Upper lobe of left lung (tissue), 6 donors: ENCODE results near the gene EIF5A. TPM values are rescaled to one million over a fixed set of nuclear protein-coding genes. Genes with fewer than 3 reads are reported as not detected.

Experiments used
- ATAC-seq, 2 donors: fragments of 200-7000 bp; cut with Tn5 transposase; one replicate each; pipeline ENCODE4 v1.9.1; 2022; ENCODE audit warnings: mild to moderate bottlenecking in 2 of 2, moderate library complexity in 2 of 2; ENCODE audit not compliant: low FRiP score in 2 of 2
- DNase-seq, 2 donors: peaks; one replicate each; pipeline ENCODE4 v3.0.0-alpha.2; 2019 to 2020
- H3K27ac ChIP-seq, 4 donors: fragments of 200-600 bp; sonication (generic); one replicate each; pipeline ENCODE4 v1.5.1; 2016 to 2019
- H3K27me3 ChIP-seq, 4 donors: fragments of 200-600 bp; sonication (generic); one replicate each; pipeline ENCODE4 v1.5.1; 2017 to 2019
- H3K36me3 ChIP-seq, 4 donors: fragments of 200-600 bp; sonication (generic); one replicate each; pipeline ENCODE4 v1.5.1; 2016 to 2019
- H3K4me1 ChIP-seq, 4 donors: fragments of 200-600 bp; sonication (generic); one replicate each; pipeline ENCODE4 v1.5.1; 2018 to 2019
- H3K4me3 ChIP-seq, 4 donors: fragments of 200-600 bp; sonication (generic); one replicate each; pipeline ENCODE4 v1.5.1; 2017 to 2019; ENCODE audit warnings: mild to moderate bottlenecking in 2 of 4, moderate library complexity in 1 of 4
- H3K9me3 ChIP-seq, 4 donors: fragments of 200-600 bp; sonication (generic); one replicate each; pipeline ENCODE4 v1.5.1; 2018 to 2019
- CTCF ChIP-seq, 6 experiments: fragments of 450-650 bp in 4 of 6; fragments of 200-600 bp in 2 of 6; sonication (generic) in 2 of 6; IDR thresholded peaks; one replicate each; pipeline ENCODE4 v1.5.1; 2016 to 2019; ENCODE audit warnings: antibody characterized with exemption in 6 of 6
- EP300 ChIP-seq, 4 donors: sonication (generic); formaldehyde crosslinking; IDR thresholded peaks; one replicate each; pipeline ENCODE4 v1.5.1; 2017; ENCODE audit warnings: antibody characterized with exemption in 4 of 4, control low read depth in 2 of 4
- POLR2A ChIP-seq, 4 donors: fragments of 450-650 bp; IDR thresholded peaks; one replicate each; pipeline ENCODE4 v1.5.1; 2016 to 2017; ENCODE audit warnings: antibody characterized with exemption in 4 of 4, mild to moderate bottlenecking in 2 of 4
- POLR2AphosphoS5 ChIP-seq, 2 donors: sonication (generic); formaldehyde crosslinking; IDR thresholded peaks; one replicate each; pipeline ENCODE4 v1.5.1; 2017; ENCODE audit warnings: antibody characterized with exemption in 2 of 2
- WGBS, 2 donors: methylation state at CpG; one replicate each; pipeline ENCODE4 v1.1.5; 2017 to 2018; 5-methylcytosine and 5-hydroxymethylcytosine counted together
- total RNA-seq, 6 donors: library from RNA; depleted of rRNA in 4 of 6; stranded (reverse); fragments of >200 nt in 4 of 6; gene quantifications; one replicate each; pipeline versions ENCODE4 v1.1.0 to v1.2.1, GENCODE V29; 2016 to 2021
- donor health status: DM: no; HTN: no; CAD: no; lungs with moderate emphysema.
- donor health status: DM: no; HTN: yes; CAD: no; lungs with severe emphysema.

Gene EIF5A
- total RNA-seq, 6 donors from 2014 or later: 84.9 to 303 (median 207) TPM

DNA sequence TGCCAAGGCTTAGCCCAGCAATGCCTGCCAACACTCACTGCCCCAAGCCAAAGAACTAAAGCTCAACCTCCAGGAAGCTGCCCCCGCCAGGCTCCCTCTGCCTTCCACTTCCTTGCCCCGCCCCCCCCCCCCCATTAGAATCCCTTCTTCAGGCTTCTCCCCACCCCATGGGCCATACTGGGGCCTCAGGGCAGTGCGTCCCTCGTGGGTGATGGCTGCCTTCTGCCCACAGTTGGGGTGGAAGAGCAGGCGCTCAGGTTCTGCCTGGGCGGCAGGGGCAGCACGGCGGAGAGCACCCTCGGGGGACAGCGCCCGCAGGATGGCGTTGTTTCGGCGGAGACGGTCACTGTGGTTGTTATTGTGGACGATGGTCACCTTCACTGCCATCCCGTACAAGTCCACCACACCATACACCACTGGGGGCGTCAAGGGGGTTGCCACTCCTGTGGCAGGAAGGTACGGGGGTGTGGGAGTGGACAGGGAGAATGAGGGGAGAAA, 17.7 kb downstream of the EIF5A start:
- Histone ChIP-seq H3K36me3 (peaks cover 15 to 75% (median 57%) of the 10 kb centered on the region in 4 donors), H3K27ac (no peak overlapping the region), H3K4me3 (no peak overlapping the region), H3K27me3 (no peaks in the 10 kb centered on the region), H3K4me1 (peaks cover 8 to 19% (median 9%) of the 10 kb centered on the region in 4 donors), H3K9me3 (no peaks in the 10 kb centered on the region)
- WGBS, 2 donors: 93 to 94% methylated on average over 15 to 18 of the region's 19 CpGs
- no peak for TF ChIP-seq CTCF (IDR thresholded peaks at IDR 0.05)
- no peak for TF ChIP-seq POLR2A (IDR thresholded peaks at IDR 0.05)
- no peak for TF ChIP-seq POLR2AphosphoS5 (IDR thresholded peaks at IDR 0.05)
- no peak for TF ChIP-seq EP300 (IDR thresholded peaks at IDR 0.05)
- ATAC-seq (no peak), DNase-seq (peak in 1 of 2 donors; percentile 60)

DNA sequence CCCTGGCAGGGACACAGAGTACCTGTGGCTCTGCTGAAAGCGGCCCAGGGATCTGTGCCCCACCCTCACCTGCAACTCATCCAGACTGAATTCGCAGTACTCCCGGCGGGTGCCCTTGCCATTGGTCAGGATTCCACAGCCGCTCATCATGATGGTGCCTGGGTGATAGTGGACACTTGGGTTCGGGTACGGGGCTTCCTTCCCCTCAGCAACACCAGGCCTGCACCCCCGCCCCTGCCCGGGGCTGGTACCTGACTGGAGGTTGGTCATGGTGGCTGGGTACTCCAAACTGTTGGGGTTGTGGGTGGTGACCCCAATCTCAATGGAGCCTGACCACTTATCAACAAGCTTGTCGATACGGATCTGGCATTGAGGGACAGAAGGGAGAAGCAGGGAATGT, 18.8 kb downstream of the EIF5A start:
- no peak overlapping the region for H3K27ac ChIP-seq
- H3K27me3 ChIP-seq: no peaks in the 10 kb centered on the region
- TF ChIP-seq EP300 (IDR thresholded peaks at IDR 0.05) (no peak), POLR2A (IDR thresholded peaks at IDR 0.05) (no peak), POLR2AphosphoS5 (IDR thresholded peaks at IDR 0.05) (no peak), CTCF (IDR thresholded peaks at IDR 0.05) (no peak)

DNA sequence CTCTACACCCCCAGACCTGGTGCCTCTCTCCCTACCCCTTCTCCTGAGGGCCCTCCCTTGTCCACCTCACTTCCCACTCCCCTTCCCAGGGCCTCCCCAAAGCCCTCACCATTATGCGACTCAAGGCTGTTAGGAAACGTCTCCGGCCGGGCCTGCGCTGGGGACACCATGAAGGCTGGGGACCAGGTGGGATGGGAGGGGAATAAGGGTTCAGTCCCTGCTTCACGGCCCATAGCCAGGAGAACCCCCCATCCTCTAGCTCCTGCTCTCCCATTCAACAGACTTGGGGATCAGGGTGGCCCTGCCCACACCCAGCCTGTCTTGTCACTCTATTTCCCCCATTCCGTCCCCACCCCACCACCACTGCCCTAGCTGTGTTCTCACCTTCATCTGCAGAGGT, 19.6 kb downstream of the EIF5A start:
- DNase-seq (peak in 1 of 2 donors; percentile 63), ATAC-seq (no peak)
- Histone ChIP-seq H3K27ac (no peak overlapping the region), H3K27me3 (no peaks in the 10 kb centered on the region), H3K36me3 (peaks cover 6 to 55% (median 38%) of the 10 kb centered on the region in 4 donors), H3K4me3 (no peak overlapping the region), H3K4me1 (peaks cover 13 to 26% (median 15%) of the 10 kb centered on the region in 4 donors), H3K9me3 (no peaks in the 10 kb centered on the region)
- WGBS, 2 donors: 94 to 95% methylated on average over 4 to 7 of the region's 7 CpGs
- TF ChIP-seq CTCF (IDR thresholded peaks at IDR 0.05) (no peak), POLR2AphosphoS5 (IDR thresholded peaks at IDR 0.05) (no peak), POLR2A (IDR thresholded peaks at IDR 0.05) (no peak), EP300 (IDR thresholded peaks at IDR 0.05) (no peak)

More for the DNA sequence above, 18.8 kb downstream of the EIF5A start:
- H3K9me3 ChIP-seq: no peaks in the 10 kb centered on the region
- peaks cover 15 to 64% (median 47%) of the 10 kb centered on the region in 4 donors for H3K36me3 ChIP-seq
- ATAC-seq: no peak
- H3K4me3 ChIP-seq: no peak overlapping the region
- peak in 1 of 2 donors; percentile 57 for DNase-seq
- WGBS, 2 donors: 90 to 95% methylated on average over 10 of the region's 11 CpGs
- peaks cover 13 to 26% (median 15%) of the 10 kb centered on the region in 4 donors for H3K4me1 ChIP-seq

DNA sequence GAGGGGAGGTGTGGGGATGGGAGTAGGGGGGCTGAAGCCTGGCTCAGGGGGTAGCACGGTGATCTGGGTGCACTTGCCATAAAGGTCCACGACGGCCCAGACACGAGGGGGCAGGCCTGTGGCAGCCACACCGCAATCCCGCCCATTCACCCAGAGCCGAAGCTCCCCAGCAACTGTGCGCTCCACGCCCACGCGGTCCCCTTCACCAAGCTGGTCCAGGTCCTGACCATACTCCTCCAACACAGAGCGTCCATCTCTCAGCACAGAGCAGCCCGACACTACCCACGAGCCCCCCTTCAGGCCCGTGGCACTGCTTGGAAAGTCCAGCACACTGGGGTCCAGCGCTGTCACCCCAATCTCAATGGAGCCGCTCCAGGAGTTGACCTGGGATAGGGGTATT, 20.1 kb downstream of the EIF5A start:
- WGBS, 2 donors: 81 to 88% methylated on average over 16 to 17 of the region's 17 CpGs

More for the DNA sequence above, 20.1 kb downstream of the EIF5A start:
- Histone ChIP-seq H3K9me3 (no peaks in the 10 kb centered on the region), H3K4me1 (peaks cover 13 to 26% (median 15%) of the 10 kb centered on the region in 4 donors), H3K4me3 (no peak overlapping the region), H3K36me3 (peaks cover 6 to 51% (median 34%) of the 10 kb centered on the region in 4 donors), H3K27me3 (no peaks in the 10 kb centered on the region), H3K27ac (no peak overlapping the region)
- ATAC-seq (no peak), DNase-seq (peak in 1 of 2 donors; percentile 78)
- TF ChIP-seq CTCF (IDR thresholded peaks at IDR 0.05) (no peak), POLR2AphosphoS5 (IDR thresholded peaks at IDR 0.05) (no peak), EP300 (IDR thresholded peaks at IDR 0.05) (no peak), POLR2A (IDR thresholded peaks at IDR 0.05) (no peak)
